GM12878 (cell line): ENCODE measurements around the gene TEX10. TPM values are rescaled to one million over a fixed set of nuclear protein-coding genes. Genes with fewer than 3 reads are reported as not detected.

Experiments used
- ATAC-seq: fragments of 200-7000 bp; cut with Tn5 transposase; 3 replicates; pipeline ENCODE4 v1.9.1; 2020; ENCODE audit warnings: mild to moderate bottlenecking, moderate library complexity
- BruUV-seq: library from RNA; stranded (reverse); fragments of 400-500 nt; replicated peaks from 2 replicates; lab custom pipeline; 2021; lab: Mats Ljungman, UMichigan
- CTCF ChIA-PET: fragments of 300-600 bp; sonication (Branson Sonifier 250); formaldehyde crosslinking; extraction: SDS; loops from one replicate; lab custom pipeline; 2021; ENCODE audit warnings: inconsistent platforms; lab: Yijun Ruan, JAX
- POLR2A ChIA-PET: fragments of 350-600 bp; formaldehyde crosslinking; extraction: SDS; loops from one replicate; lab custom pipeline; 2021; ENCODE audit warnings: inconsistent platforms; lab: Charles Lee
- RAD21 ChIA-PET: fragments of 300-600 bp; sonication (Branson Sonifier 250); formaldehyde crosslinking; loops from one replicate; lab custom pipeline; 2023; ENCODE audit warnings: antibody characterized with exemption; ENCODE audit not compliant: unreplicated experiment; lab: Charles Lee
- SMC1A ChIA-PET: fragments of 300-600 bp; sonication (Branson Sonifier 250); formaldehyde crosslinking; loops from one replicate; lab custom pipeline; 2023; ENCODE audit not compliant: unreplicated experiment, uncharacterized antibody; lab: Charles Lee
- DNase-seq: peaks from one replicate; pipeline ENCODE4 v3.0.0-alpha.2; 2011; ENCODE audit warnings: low read depth, low spot score
- FAIRE-seq: peaks from 3 replicates; lab custom pipeline; 2011; peaks lifted over from hg19 to GRCh38; lab: Jason Lieb, UNC
- H2AFZ ChIP-seq: 2 replicates; pipeline ENCODE4 v1.6.0; 2011; ENCODE audit warnings: low read depth, low read length, control low read depth; ENCODE audit not compliant: control insufficient read depth
- H3K27ac ChIP-seq: 2 replicates; pipeline ENCODE4 v1.5.1; 2011; ENCODE audit warnings: control low read depth; ENCODE audit not compliant: control insufficient read depth, insufficient read depth
- H3K27me3 ChIP-seq, 2 experiments: replicated peaks in 1 of 2; 2 replicates each; pipeline versions ENCODE4 v1.6.0 to v1.6.1; 2011; ENCODE audit warnings: low read length in 1 of 2; ENCODE audit not compliant: control insufficient read depth in 2 of 2, insufficient read depth in 2 of 2
- H3K36me3 ChIP-seq, 2 experiments: 2 replicates each; pipeline ENCODE4 v1.5.1; 2011; ENCODE audit warnings: low read length in 1 of 2; ENCODE audit not compliant: control insufficient read depth in 2 of 2, insufficient read depth in 2 of 2
- H3K4me1 ChIP-seq: 2 replicates; pipeline ENCODE4 v1.6.1; 2011; ENCODE audit warnings: mild to moderate bottlenecking, low read length, moderate library complexity, mixed read lengths; ENCODE audit not compliant: control insufficient read depth, insufficient read depth
- H3K4me2 ChIP-seq: 2 replicates; pipeline ENCODE4 v1.6.0; 2011; ENCODE audit warnings: control low read depth; ENCODE audit not compliant: control insufficient read depth, insufficient read depth
- H3K4me3 ChIP-seq: fragments of 200-600 bp; sonication (generic); 2 replicates; pipeline ENCODE4 v1.5.1; 2016
- H3K79me2 ChIP-seq: 2 replicates; pipeline ENCODE4 v1.6.0; 2011; ENCODE audit warnings: low read length; ENCODE audit not compliant: control insufficient read depth, insufficient read depth
- H3K9ac ChIP-seq: 2 replicates; pipeline ENCODE4 v1.8.0; 2011; ENCODE audit warnings: low read length, control low read depth, mixed read lengths; ENCODE audit not compliant: control insufficient read depth, insufficient read depth
- H3K9me3 ChIP-seq: replicated peaks from 3 replicates; pipeline ENCODE4 v1.5.1; 2011; ENCODE audit warnings: mild to moderate bottlenecking, low read length; ENCODE audit not compliant: control insufficient read depth, insufficient read depth
- H4K20me1 ChIP-seq: 2 replicates; pipeline ENCODE4 v1.6.0; 2011; ENCODE audit not compliant: control insufficient read depth, insufficient read depth
- ASH2L ChIP-seq: fragments of 300-600, 200-600 bp; sonication (generic); IDR thresholded peaks from 2 replicates; pipeline ENCODE4 v1.6.1; 2017; ENCODE audit warnings: low read depth, mild to moderate bottlenecking, borderline replicate concordance
- BCLAF1 ChIP-seq: fragments of 450-650 bp; IDR thresholded peaks from 2 replicates; pipeline ENCODE4 v1.6.1; 2017; ENCODE audit warnings: antibody characterized with exemption, mild to moderate bottlenecking, moderate library complexity
- ELK1 ChIP-seq: IDR thresholded peaks from 2 replicates; pipeline ENCODE4 v1.6.1; 2012; ENCODE audit warnings: low read depth, low read length, improper control_type of control experiment
- MEF2A ChIP-seq: IDR thresholded peaks from 2 replicates; pipeline ENCODE4 v1.6.1; 2011; ENCODE audit warnings: low read depth, mild to moderate bottlenecking, low read length, moderate library complexity; ENCODE audit not compliant: insufficient read depth
- POLR2A ChIP-seq: IDR thresholded peaks from 2 replicates; pipeline ENCODE4 v1.6.1; 2011; ENCODE audit warnings: low read depth, mild to moderate bottlenecking, low read length
- POU2F2 ChIP-seq: IDR thresholded peaks from 3 replicates; pipeline ENCODE4 v1.6.1; 2011; ENCODE audit warnings: low read depth, mild to moderate bottlenecking, low read length, borderline replicate concordance
- PRDM15 ChIP-seq: fragments of 450-650 bp; formaldehyde crosslinking; IDR thresholded peaks from 2 replicates; pipeline ENCODE4 v1.4.0; 2020; ENCODE audit warnings: mild to moderate bottlenecking, moderate library complexity
- RFX5 ChIP-seq: IDR thresholded peaks from 2 replicates; pipeline ENCODE4 v1.6.1; 2011; ENCODE audit warnings: low read depth, low read length, improper control_type of control experiment
- USF1 ChIP-seq: IDR thresholded peaks from 2 replicates; pipeline ENCODE4 v1.6.1; 2011; ENCODE audit warnings: borderline replicate concordance, low read depth, mild to moderate bottlenecking, moderate library complexity, mixed read lengths, low read length; ENCODE audit not compliant: insufficient read depth; ENCODE audit errors: extremely low read length
- WGBS: methylation state at CpG from one replicate; pipeline ENCODE4 v1.1.6; 2016; ENCODE audit warnings: low lambda C conversion rate; ENCODE audit not compliant: insufficient replicate concordance, insufficient coverage; ENCODE audit errors: missing lambda C conversion rate; 5-methylcytosine and 5-hydroxymethylcytosine counted together
- in situ Hi-C: fragments of 300-500 bp; cut with MboI; formaldehyde crosslinking; loops from 9 replicates; pipeline ENCODE4 v1.14.3; 2018; ENCODE audit warnings: mixed read lengths
- intact Hi-C: fragments of 100-400 bp; cut with micrococcal nuclease; formaldehyde crosslinking; loops from one replicate; pipeline ENCODE4 v1.14.2; 2022; ENCODE audit not compliant: unreplicated experiment
- polyA plus RNA-seq, 11 experiments: library from polyadenylated mRNA; depleted of rRNA in 4 of 11; unstranded in 6 of 11; stranded (reverse) in 5 of 11; fragments of >200 nt; fragmentation: Nextera tagmentation in 4 of 11; fragmentation: Illumina TruSeq in 1 of 11; extraction: Ambion mirVana in 4 of 11; extraction: Trizol in 1 of 11; gene quantifications; 1 replicate in 1 of 11; 2 replicates in 10 of 11; pipeline versions ENCODE4 v1.2.1 to v1.2.3, GENCODE V29; 2011 to 2016; ENCODE audit warnings: inconsistent platforms in 2 of 11, missing spikeins in 2 of 11, low read depth in 1 of 11
- total RNA-seq, 4 experiments: library from RNA; depleted of rRNA in 3 of 4; stranded (reverse); fragments of >200 nt in 3 of 4; fragmentation: Illumina TruSeq in 1 of 4; extraction: Trizol in 1 of 4; gene quantifications; 2 replicates each; pipeline versions ENCODE4 v1.2.1 to v1.2.3, GENCODE V29; 2013 to 2021

The TEX10 gene
- total and polyA plus RNA-seq, 10 of the 15 experiments (the other 5 are each of a cell fraction or from before 2014, with no cell fraction given), result 17.4 to 46.6 (median 36.2) TPM

- TF ChIP-seq BCLAF1, result no peak
- TF ChIP-seq POU2F2, result no peak
- TF ChIP-seq ASH2L, result no peak
- TF ChIP-seq USF1, result no peak
These were observed 44.0 kb upstream of the TEX10 start (continued) for GRCh38 chr9:100396769-100397168.

- Histone ChIP-seq H3K36me3 (no peaks in the 10 kb centered on the region), H3K9ac (no peak overlapping the region), H3K4me3 (no peak overlapping the region), H2AFZ (no peak overlapping the region), H3K9me3 (no peaks in the 10 kb centered on the region), H3K79me2 (no peaks in the 10 kb centered on the region), H3K27ac (no peak overlapping the region), H3K4me1 (no peaks in the 10 kb centered on the region), H3K27me3 (no peaks in the 10 kb centered on the region), H3K4me2 (no peak overlapping the region), H4K20me1 (no peaks in the 10 kb centered on the region)
- no peak for ATAC-seq
- no peak for FAIRE-seq
- BruUV-seq, result no TSS peak
- DNase-seq, result no peak
- CTCF ChIA-PET, result no interaction called here
- in situ Hi-C loops, result no loop called here
- 45% methylated on average over 2 of the region's 2 CpGs for WGBS
- SMC1A ChIA-PET, result no interaction called here
- POLR2A ChIA-PET, result no interaction called here
- intact Hi-C loops, result no loop called here
- RAD21 ChIA-PET, result no interaction called here
- TF ChIP-seq RFX5, result no peak
- no peak for TF ChIP-seq POLR2A
- TF ChIP-seq MEF2A, result no peak
- TF ChIP-seq PRDM15 (CRISPR knock-in tag), result no peak
- TF ChIP-seq ELK1, result no peak
These were observed 42.1 kb upstream of the TEX10 start for GRCh38 chr9:100394816-100395215.
